HG03139 (cell line): ENCODE measurements around the gene HBS1L.

Source experiments
- ATAC-seq: cut with Tn5 transposase; IDR thresholded peaks from one replicate; pipeline ENCODE4 v1.9.1; 2021; ENCODE audit not compliant: unreplicated experiment

HBS1L gene

GRCh38 chr6:135002974-135003703 is 51.5 kb downstream of the HBS1L start:
- ATAC-seq = peak; percentile 87

DNA sequence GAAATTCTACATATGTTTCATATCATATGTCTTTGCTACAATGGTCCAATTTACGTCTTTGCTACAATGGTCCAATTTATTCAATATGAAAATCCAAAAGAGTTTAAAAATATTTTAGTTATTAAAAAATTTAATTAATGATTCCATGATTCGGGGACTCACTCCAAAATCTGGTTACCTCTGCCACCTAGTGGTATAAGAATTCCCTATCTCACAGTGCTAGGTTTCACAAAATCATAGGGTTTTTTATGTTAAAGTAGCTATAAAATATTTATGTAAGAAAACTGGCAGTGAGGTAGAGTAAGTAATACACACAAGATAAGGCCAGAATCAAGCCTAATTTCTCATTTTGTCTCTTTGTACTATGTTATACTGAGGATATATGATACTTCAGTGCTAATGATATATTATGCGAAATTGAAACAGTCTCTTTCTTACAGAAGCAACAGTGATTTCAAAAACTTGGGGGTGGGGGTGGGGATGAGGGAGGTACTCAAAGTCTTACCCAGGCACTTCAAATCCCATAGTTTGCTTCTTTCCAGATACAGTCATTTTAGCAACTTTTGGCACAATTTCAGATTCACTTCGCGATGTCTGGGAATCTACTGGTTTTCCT is 52.3 kb downstream of the HBS1L start:
- no peak for ATAC-seq

- ATAC-seq = no peak
Measured at GRCh38 chr6:134999107-134999506, 55.5 kb downstream of the HBS1L start.

DNA sequence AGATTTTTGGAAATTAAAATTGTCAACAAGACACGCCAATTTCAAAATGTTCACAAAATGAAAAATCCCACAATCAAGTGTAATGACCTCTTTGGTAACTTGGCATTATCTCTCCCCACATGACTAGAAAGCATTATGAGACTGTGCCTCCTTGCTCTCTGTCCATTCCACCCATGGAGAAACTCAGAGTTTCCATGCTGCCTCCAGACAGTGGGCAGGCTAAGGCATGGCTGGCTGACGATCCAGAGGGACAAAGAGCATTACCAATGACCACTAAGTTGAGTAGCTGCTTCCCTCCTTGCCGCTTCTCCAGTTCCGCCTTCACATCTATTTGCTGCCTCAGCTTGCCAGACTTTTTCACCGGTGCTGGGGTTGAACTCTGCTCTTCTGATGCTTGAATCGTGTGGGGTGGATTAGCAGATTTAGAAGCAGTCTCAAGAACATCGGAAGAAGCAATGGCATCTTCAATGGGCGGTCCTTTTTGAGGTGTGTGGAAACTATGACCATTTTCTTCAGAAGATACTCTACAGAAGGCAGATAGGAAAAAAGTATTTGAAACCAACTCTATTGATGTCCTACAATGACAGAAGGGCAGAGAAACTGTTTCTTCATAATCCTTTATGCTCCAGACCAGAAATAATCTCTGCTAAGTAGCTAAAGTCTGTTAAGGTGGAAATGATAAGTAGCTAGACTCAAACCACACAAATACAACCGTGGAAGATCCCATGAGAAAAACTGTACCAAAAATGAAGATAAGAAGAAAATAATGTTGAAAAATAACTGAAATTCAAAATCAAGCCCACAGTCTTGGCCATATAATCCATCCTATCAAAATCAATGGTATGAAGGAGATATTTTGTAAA is 57.3 kb downstream of the HBS1L start:
- no peak for ATAC-seq

DNA sequence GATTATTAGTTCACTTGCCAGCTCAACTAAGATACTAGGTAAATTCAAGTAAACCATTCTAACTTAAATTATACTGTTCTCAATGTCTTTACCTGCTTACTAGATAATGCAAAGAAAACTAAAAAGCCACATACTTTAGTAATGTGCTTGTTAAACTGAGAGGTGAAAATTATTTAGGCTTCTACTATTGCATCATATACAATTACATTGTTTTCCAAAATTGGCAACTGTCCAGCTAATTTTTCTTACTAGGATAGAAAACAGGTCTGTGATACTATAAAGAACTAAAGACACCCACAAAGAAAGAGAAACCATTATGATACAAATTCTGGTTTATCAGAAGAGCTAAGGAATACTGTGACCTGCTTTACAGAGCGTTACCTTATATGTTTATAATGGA is 59.1 kb downstream of the HBS1L start:
- no peak for ATAC-seq

- ATAC-seq = no peak
Measured at GRCh38 chr6:134994431-134994830, 60.2 kb downstream of the HBS1L start.

DNA sequence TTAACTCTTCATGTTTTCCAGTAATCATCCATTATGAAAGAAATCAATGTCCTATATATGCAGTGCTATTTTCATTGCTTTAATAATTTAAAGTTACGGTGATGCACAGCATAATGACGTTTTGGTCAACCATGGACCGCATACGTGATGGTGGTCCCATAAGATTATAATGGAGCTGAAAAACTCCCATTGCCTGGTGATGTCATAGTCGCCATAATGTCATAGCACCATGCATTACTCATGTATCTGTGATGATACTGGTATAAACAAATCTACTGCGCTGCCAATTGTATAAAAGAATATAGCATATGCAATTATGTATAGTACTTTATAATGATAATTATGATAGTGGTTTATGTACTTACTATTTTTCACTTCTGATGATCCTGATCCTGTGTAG is 62.5 kb downstream of the HBS1L start:
- ATAC-seq = no peak

DNA sequence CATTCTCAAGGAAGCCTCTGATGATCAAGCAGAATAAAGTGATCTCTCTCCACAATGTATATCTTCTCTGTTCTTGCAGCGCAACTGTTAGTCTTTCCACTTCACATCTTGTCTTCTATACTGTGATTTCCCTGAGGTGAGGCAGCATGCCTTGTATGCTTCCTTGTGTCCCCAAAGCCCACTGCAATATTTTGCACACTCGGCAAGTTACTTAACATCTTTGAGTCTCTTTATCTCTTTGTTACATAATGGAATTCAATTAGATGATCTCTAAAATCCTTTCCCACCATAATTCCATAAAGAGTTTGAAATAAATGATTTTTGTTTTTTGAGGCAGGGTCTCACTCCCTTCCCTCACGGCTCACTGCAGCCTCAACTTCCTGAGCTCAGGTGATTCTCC is 64.4 kb downstream of the HBS1L start:
- ATAC-seq = no peak

DNA sequence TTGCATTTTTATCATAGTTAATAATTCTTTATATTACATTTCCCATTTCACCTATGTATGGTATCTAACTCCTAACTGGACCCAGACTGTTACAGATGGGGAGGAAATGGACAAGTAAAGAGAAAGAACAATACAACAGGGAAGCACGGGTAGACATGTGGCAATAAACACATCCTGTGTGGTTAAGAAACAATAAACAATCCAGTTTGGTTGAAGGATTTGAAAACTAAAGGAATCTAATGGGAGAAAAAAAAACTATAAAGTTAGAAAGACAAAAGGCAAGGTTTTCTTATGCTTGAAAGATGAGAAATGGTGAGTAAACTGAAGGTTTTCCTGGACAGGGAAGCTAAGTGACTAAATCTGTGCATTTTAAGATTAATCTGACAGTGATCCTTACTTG is 69.8 kb downstream of the HBS1L start:
- ATAC-seq = no peak

DNA sequence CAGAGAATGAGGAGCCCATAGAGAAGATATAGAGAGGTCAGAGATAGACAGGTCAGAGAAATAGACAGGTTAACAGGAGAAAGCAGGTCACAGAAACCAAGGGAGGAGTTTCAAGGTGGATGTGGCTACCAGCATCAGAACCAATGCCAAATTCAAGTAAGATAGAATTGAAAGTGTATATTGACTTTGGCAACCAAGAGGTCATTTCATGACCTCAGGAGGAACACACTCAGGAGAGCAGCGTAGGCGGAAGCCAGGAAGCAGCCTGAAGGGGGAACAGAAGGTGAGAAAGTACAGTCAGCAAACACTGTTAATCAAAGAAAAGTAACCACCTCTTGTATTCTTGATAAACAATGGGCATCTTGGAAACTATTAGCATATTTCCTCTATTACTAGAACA is 70.8 kb downstream of the HBS1L start:
- no peak for ATAC-seq

DNA sequence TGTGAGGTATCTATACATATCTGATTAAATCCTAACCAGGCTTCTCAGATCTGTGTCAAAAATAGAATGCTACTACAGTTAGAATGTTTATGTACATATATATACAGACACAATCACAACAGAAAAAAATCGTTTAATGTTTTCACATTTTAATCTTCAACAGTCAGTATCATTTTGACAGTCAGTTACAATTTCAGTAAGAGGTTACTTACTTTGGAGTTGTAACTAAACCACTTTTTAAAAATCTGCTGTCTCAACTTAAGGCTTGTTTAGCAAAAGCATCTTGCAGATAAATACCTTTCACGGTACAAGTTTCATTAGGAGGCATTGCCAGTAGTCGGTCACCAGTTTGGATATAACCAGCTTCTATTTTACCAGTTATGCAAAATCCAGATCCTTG is 72.5 kb downstream of the HBS1L start:
- ATAC-seq = no peak

GRCh38 chr6:134980846-134981245 is 73.8 kb downstream of the HBS1L start:
- no peak for ATAC-seq

DNA sequence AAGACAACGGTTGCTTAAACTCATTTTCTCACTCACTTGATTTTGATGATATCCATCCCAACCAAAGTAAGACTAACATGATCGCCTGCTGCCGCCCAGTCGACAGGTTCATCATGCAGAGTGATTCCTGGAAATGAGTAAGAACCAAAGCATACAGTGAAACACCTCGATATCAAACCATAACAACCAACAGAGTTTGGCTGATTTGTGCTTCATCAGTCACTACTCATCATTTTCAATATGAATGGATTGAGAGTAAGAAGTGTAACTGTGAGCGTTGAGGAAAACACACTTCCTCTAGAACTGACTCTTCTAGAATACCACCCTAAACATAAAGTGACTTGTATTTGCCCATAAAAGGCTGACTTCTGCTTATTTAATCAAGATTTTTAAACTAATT is 75.5 kb downstream of the HBS1L start:
- ATAC-seq = peak; percentile 81

GRCh38 chr6:134974370-134974769 is 80.3 kb downstream of the HBS1L start:
- ATAC-seq = no peak

DNA sequence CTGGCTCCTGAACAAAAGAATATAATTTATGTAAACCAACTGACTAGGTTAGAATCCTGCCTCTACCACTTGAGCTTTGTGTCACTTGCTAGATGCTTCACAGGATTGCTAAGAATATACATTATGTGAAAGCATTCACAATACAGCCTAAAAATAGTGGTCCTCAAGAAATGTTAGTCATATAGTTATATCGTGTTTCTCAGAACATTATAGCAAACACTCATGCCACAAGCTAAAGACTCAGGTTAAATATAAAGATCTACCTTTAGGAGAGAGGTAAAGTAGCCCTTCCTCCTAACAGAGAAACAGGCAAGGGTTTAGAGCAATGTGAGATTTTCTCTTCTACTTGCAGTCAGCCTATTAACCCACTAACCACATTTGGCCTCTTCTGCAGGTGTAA is 86.9 kb downstream of the HBS1L start:
- ATAC-seq = no peak

DNA sequence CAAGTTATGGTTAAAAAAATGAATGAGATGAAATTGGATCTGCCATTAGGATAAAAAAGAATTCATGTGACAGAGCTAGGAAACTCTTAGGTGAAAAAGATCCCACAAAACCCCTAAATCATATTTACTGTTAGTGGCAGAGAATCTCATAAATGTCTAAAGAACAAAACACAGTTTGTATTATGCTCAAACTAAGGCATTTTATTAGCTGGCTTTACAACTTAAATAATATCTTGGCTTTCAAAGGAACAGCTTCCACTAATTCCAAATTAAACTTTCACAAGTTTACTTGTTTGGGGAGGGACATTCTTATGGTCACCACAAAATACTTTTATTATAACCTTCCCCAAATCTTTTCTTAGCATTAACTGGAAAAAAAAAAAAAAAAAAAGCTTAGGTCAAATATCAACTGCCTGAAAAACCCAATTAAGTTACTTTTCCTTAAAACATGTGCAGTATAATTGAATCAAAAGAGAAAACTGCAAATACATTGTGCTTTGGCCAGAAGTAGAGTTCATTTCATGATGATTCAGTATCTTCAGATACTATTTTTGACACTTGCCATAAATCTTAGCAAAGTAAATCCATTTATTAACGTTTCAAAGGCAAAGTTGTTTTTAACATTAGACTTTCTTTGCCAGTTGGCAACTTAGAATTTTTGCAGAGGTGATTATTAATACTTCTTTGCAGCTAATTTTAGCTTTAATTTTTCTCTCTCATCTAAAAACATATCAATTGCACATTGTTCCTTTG is 90.0 kb downstream of the HBS1L start:
- no peak for ATAC-seq

- no peak for ATAC-seq
Measured at GRCh38 chr6:134962421-134962820, 92.2 kb downstream of the HBS1L start.

- ATAC-seq = no peak
Measured at GRCh38 chr6:134961366-134961765, 93.3 kb downstream of the HBS1L start.

- ATAC-seq = no peak
Measured at GRCh38 chr6:134959603-134960002, 95.0 kb downstream of the HBS1L start.

DNA sequence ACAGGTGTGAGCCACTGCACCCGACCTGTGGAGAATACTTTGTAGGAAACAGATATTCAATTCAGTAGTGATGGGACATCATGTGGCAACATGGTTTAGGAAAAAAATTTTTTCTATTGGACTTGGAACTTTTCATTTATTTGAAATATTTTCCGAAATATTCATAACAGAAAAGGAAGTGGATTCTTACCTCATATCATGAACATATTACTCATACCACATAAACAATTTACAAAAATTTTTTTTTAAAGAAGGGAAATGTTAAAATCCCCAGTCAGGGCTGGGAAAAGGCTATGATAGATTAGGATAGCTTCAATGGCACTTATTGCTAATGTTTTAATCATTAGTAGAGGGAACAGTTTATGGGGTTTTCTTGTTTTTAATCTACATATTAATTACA is 97.9 kb downstream of the HBS1L start:
- ATAC-seq = no peak

DNA sequence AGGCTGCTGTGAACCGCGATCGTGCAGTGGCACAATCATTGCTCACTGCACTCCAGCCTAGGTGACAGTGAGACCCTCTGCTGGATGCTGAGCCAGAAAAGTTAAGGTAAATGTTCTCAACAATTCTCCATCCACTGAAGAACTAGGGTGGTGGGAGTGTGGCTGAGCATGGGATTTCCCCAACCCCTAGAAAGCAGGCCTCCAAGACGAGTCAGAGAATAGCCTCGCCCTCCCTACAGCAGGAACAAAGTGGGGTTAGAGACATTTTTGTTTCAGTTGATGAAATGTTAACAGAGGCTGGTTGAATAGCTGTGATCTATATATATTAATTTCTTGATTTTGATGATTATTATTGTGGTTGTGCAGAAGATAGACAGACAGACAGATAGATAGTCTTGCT is 98.6 kb downstream of the HBS1L start:
- ATAC-seq = no peak
